ENCODE measurements around the gene SMCO2. TPM values are rescaled to one million over a fixed set of nuclear protein-coding genes. Genes with fewer than 3 reads are reported as not detected.
"Not testable (repeated sequence)": the region's sequence is repeated elsewhere in the genome, so short reads cannot be mapped to it uniquely, and the experiment has no call there.

SMCO2 gene
- polyA plus RNA-seq, 3 donors, result 17.4 TPM; not detected in 2

DNA sequence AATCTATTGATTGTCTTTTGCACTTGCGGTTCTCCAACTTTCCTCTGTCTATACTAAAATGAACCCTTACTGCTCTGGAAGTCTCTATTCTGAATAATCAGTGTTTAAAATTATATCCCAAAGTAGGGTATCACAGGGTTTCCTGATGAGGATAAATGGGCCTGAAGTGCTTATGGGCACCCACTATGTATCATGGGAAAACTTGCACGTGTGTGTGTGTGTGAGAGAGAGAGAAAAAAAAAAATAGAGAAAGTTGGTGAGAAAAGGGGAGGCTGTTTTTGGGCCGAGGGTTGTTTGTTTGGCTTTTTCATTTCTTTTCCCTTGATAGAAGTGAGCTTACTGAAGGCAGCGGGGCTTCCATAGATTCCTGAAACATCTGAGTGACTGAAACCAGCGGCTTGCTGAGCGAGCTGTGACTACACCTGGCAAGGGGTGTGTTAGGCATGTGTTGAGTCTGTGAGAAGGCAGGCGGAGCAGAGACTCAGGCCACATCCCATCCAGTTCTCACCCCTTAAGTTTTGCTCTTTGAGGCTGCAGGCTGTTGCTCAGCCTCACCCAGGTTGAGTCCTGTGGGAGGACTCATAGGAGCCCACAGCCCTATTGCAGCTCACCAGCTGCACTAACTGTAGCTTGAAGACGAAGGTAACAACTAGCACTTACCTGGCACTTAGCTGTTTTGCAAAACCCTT is 94.6 kb downstream of the SMCO2 start:
- WGBS (ENCODE audit: insufficient coverage), result 100% methylated on average over 2 of the region's 8 CpGs
- H4K20me1 ChIP-seq (ENCODE audit: insufficient read depth, low read length), result no peaks in the 10 kb centered on the region
- Mint-ChIP-seq H3K4me3 (no peak overlapping the region), H3K27ac (no peak overlapping the region), H3K36me3 (no peaks in the 10 kb centered on the region), H3K4me1 (peaks cover 1% of the 10 kb centered on the region), H3K27me3 (ENCODE audit: low read depth in 3 of 3) (peaks cover 0 to 2% (median 2%) of the 10 kb centered on the region in 3 donors), H3K9me3 (peaks cover 0 to 3% (median 1%) of the 10 kb centered on the region in 7 donors)
- no peak overlapping the region for H3K4me3 ChIP-seq (replicated peaks in 1 of 3; ENCODE audit: low read depth in 2 of 3, low read length in 3 of 3)
- no peak overlapping the region for H3K9ac ChIP-seq (ENCODE audit: insufficient read depth, low read length, poor library complexity, severe bottlenecking)
- no peaks in the 10 kb centered on the region for H3K9me3 ChIP-seq (replicated peaks in 1 of 2; ENCODE audit: control insufficient read depth in 1 of 2, insufficient read depth in 1 of 2, low read length in 2 of 2)
- no peaks in the 10 kb centered on the region for H3K4me1 ChIP-seq (ENCODE audit: control insufficient read depth in 1 of 2, insufficient read depth in 2 of 2, low read length in 2 of 2)
- TF ChIP-seq, protein P1, sequence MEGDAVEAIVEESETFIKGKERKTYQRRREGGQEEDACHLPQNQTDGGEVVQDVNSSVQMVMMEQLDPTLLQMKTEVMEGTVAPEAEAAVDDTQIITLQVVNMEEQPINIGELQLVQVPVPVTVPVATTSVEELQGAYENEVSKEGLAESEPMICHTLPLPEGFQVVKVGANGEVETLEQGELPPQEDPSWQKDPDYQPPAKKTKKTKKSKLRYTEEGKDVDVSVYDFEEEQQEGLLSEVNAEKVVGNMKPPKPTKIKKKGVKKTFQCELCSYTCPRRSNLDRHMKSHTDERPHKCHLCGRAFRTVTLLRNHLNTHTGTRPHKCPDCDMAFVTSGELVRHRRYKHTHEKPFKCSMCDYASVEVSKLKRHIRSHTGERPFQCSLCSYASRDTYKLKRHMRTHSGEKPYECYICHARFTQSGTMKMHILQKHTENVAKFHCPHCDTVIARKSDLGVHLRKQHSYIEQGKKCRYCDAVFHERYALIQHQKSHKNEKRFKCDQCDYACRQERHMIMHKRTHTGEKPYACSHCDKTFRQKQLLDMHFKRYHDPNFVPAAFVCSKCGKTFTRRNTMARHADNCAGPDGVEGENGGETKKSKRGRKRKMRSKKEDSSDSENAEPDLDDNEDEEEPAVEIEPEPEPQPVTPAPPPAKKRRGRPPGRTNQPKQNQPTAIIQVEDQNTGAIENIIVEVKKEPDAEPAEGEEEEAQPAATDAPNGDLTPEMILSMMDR (IDR thresholded peaks at IDR 0.05), result no peak
- no peak overlapping the region for H3K4me2 ChIP-seq (replicated peaks; ENCODE audit: extremely low read depth, low read length, poor library complexity, severe bottlenecking)
- no peak overlapping the region for H2AFZ ChIP-seq (ENCODE audit: insufficient read depth, low read depth, low read length, poor library complexity, severe bottlenecking)
- no peak overlapping the region for H3K27ac ChIP-seq (ENCODE audit: low read depth in 1 of 2, low read length in 2 of 2)
- H3K79me2 ChIP-seq (ENCODE audit: insufficient read depth, low read length), result no peaks in the 10 kb centered on the region
- DNase-seq, result no peak
- H3K27me3 ChIP-seq (ENCODE audit: control insufficient read depth in 2 of 2, insufficient read depth in 2 of 2, low read length in 2 of 2), result no peaks in the 10 kb centered on the region
- intact Hi-C loops (cut with micrococcal nuclease), result no loop called here
- H3K36me3 ChIP-seq (replicated peaks in 1 of 2; ENCODE audit: control insufficient read depth in 1 of 2, insufficient read depth in 2 of 2, low read length in 2 of 2), result no peaks in the 10 kb centered on the region

DNA sequence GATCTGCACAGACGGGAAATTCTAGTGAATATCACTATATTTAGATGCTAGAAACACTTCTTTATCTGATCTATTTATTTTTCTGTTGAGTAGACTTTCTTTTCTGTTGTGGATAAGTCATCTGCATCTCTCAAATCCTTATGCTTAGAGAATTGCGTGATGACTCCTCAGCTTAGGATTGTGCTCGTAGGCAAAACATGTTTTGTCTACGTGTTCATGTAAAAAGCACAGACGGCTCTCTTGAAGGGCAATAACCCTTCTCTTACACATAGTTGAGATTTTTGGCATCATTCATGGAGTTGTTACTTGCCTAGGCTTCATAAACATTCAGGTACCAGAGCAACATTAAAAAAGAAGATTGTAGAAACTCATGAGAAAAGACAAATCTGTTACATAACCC is 96.1 kb downstream of the SMCO2 start:
- H3K36me3 ChIP-seq (replicated peaks in 1 of 2; ENCODE audit: control insufficient read depth in 1 of 2, insufficient read depth in 2 of 2, low read length in 2 of 2), result no peaks in the 10 kb centered on the region
- intact Hi-C loops (cut with micrococcal nuclease), result no loop called here
- TF ChIP-seq, protein P1 (IDR thresholded peaks at IDR 0.05), result no peak
- H3K4me2 ChIP-seq (replicated peaks; ENCODE audit: extremely low read depth, low read length, poor library complexity, severe bottlenecking), result no peak overlapping the region
- H2AFZ ChIP-seq (ENCODE audit: insufficient read depth, low read depth, low read length, poor library complexity, severe bottlenecking), result no peak overlapping the region
- H3K27ac ChIP-seq (ENCODE audit: low read depth in 1 of 2, low read length in 2 of 2), result no peak overlapping the region
- no CpG with 5 or more reads among the region's 5 CpGs for WGBS (ENCODE audit: insufficient coverage)
- no peak for DNase-seq
- Mint-ChIP-seq H3K36me3 (no peaks in the 10 kb centered on the region), H3K27me3 (ENCODE audit: low read depth in 3 of 3) (peaks cover 0 to 2% (median 2%) of the 10 kb centered on the region in 3 donors), H3K9me3 (peaks cover 0 to 2% (median 0%) of the 10 kb centered on the region in 7 donors), H3K4me3 (no peak overlapping the region), H3K4me1 (no peaks in the 10 kb centered on the region), H3K27ac (no peak overlapping the region)
- H3K4me3 ChIP-seq (replicated peaks in 1 of 3; ENCODE audit: low read depth in 2 of 3, low read length in 3 of 3), result no peak overlapping the region
- H4K20me1 ChIP-seq (ENCODE audit: insufficient read depth, low read length), result no peaks in the 10 kb centered on the region
- H3K27me3 ChIP-seq (ENCODE audit: control insufficient read depth in 2 of 2, insufficient read depth in 2 of 2, low read length in 2 of 2), result no peaks in the 10 kb centered on the region
- H3K4me1 ChIP-seq (ENCODE audit: control insufficient read depth in 1 of 2, insufficient read depth in 2 of 2, low read length in 2 of 2), result no peaks in the 10 kb centered on the region
- H3K79me2 ChIP-seq (ENCODE audit: insufficient read depth, low read length), result no peaks in the 10 kb centered on the region
- no peak overlapping the region for H3K9ac ChIP-seq (ENCODE audit: insufficient read depth, low read length, poor library complexity, severe bottlenecking)
- H3K9me3 ChIP-seq (replicated peaks in 1 of 2; ENCODE audit: control insufficient read depth in 1 of 2, insufficient read depth in 1 of 2, low read length in 2 of 2), result no peaks in the 10 kb centered on the region

DNA sequence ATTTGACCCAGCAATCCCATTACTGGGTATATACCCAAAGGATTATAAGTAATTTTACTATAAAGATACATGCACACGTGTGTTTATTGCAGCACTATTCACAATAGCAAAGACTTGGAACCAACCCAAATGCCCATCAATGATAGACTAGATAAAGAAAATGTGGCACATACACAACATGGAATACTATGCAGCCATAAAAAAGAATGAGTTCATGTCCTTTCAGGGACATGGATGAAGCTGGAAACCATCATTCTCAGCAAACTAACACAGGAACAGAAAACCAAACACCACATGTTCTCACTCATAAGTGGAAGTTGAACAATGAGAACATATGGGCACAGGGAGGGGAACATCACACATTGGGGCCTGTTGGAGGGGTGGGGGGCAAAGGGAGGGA is 98.3 kb downstream of the SMCO2 start:
- DNase-seq; H3K4me3 Mint-ChIP-seq; intact Hi-C loops (cut with micrococcal nuclease); H3K27ac Mint-ChIP-seq; H3K4me2 ChIP-seq (replicated peaks; ENCODE audit: extremely low read depth, low read length, poor library complexity, severe bottlenecking); H3K4me3 ChIP-seq (replicated peaks in 1 of 3; ENCODE audit: low read depth in 2 of 3, low read length in 3 of 3); H3K27me3 ChIP-seq (ENCODE audit: control insufficient read depth in 2 of 2, insufficient read depth in 2 of 2, low read length in 2 of 2); H3K9me3 ChIP-seq (replicated peaks in 1 of 2; ENCODE audit: control insufficient read depth in 1 of 2, insufficient read depth in 1 of 2, low read length in 2 of 2); H3K36me3 Mint-ChIP-seq; H3K9me3 Mint-ChIP-seq; H3K27me3 Mint-ChIP-seq (ENCODE audit: low read depth in 3 of 3); H3K36me3 ChIP-seq (replicated peaks in 1 of 2; ENCODE audit: control insufficient read depth in 1 of 2, insufficient read depth in 2 of 2, low read length in 2 of 2); H3K9ac ChIP-seq (ENCODE audit: insufficient read depth, low read length, poor library complexity, severe bottlenecking); H3K27ac ChIP-seq (ENCODE audit: low read depth in 1 of 2, low read length in 2 of 2); H4K20me1 ChIP-seq (ENCODE audit: insufficient read depth, low read length); H3K79me2 ChIP-seq (ENCODE audit: insufficient read depth, low read length); H2AFZ ChIP-seq (ENCODE audit: insufficient read depth, low read depth, low read length, poor library complexity, severe bottlenecking): not testable (repeated sequence)
- H3K4me1 Mint-ChIP-seq, result peaks cover 19% of the 10 kb centered on the region
- H3K4me1 ChIP-seq (ENCODE audit: control insufficient read depth in 1 of 2, insufficient read depth in 2 of 2, low read length in 2 of 2), result peaks cover 15 to 16% of the 10 kb centered on the region in 2 donors
- no CpG with 5 or more reads among the region's 1 CpG for WGBS (ENCODE audit: insufficient coverage)
